ENCODE results near the gene PXN.
"Not testable (repeated sequence)": the region's sequence is repeated elsewhere in the genome, so short reads cannot be mapped to it uniquely, and the experiment has no call there.

Gene PXN

GRCh38 chr12:120262852-120263747 is 2.4 kb downstream of the PXN start:
- DNase-seq (ENCODE audit: low spot score): no peak

DNA sequence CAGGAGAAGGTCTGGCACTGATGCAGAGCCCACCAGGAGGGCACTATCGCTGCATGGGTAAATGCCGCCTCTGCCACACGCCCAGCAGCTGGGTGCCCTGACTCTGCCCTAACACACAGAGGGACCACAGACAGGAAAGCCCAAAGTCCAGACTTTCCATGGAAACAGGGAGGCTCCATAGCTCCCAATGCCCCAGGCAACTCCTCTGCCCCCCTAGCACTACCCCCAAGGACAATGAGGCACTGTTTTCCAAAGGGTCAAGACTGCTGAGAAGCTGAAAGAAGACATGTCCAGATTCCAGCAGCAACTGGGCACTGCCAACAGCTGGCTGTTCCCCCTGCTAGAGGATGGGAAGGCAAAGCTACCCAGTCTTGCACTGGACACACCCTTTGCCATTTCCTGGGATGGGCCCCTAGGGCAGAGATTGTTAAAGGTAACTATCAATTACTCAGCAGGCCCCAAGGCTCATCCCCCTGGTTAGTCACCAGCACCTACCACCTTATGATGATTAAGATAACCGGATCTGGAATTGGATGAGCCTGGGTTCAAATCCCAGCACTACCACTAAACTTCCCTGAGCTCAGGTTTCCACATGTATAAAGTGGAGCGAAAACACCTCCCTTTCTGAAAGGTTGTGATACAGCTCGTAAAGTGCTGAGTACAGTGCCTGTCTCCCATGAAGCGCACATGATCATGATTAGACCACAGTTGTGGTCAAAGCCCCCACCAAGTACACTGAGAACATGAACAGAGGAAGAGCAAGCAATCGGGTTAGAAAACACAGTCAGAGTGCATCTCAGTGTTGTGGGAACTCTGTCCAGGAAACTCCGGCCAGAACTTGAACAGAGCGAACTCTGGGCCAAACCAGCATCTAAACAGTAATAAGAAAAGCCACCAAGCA is 3.3 kb downstream of the PXN start:
- no peak for DNase-seq (ENCODE audit: low spot score)

GRCh38 chr12:120260607-120261006 is 4.9 kb downstream of the PXN start:
- DNase-seq (ENCODE audit: low spot score): no peak

- no peak for DNase-seq (ENCODE audit: low spot score)
Observed at GRCh38 chr12:120259418-120260202, 5.9 kb downstream of the PXN start.

GRCh38 chr12:120258323-120258896 is 7.1 kb downstream of the PXN start:
- DNase-seq (ENCODE audit: low spot score): no peak

DNA sequence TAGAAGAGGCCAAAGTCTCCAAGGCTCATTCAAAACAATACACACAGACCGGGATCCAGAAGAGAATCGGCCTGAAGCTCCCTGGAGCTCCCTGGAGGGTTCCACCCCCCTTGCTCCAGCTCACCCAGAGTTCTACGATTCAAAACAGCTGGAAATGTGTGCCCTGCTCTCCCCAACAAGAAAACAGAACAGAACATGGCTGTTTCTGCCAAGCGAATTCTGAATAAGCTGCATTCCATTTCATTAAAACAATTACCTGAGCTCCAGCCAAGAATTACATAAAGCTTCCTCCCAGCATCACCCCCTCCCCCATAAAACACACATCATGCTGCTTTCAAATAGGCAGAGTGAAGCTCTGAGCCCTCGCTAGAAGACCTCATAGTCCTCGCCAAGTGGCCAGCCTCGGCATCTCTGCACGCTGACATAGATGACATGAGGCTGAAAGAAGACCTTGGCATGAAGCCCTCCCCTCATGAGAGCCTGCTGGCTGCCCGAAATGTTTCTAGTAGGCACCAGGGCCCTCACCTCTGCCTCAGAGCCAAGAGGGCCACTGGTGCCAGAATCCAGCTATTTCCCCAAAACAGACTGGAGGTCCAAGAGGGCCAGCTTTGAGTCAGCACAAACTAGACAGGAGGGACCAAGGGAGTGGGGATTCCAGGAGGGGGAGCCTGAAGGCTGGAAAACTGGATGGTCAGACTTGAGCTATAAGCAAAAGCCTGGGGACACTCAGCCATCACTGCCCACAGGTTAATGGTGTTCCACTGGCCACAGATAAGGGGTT is 8.3 kb downstream of the PXN start:
- no peak for DNase-seq (ENCODE audit: low spot score)

DNA sequence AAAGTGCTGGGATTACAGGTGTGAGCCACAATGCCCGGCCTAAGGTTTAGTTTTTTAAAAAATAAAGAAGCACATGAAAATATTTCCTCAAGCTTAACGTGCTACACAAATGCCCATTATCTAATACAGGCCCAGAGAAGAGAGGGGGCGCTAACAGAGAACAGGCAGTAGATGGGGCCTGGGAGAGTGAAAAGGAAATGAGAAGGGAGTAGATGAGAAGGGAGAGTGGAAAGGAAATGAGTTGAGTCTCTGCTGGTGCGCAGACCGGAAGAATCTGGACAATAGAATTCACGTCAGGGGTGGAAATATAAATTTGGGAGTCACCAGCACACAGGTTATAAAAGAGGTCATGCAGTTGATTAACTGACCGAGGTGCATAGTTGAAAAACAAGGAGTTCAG is 10.7 kb downstream of the PXN start:
- DNase-seq (ENCODE audit: low spot score): no peak

DNA sequence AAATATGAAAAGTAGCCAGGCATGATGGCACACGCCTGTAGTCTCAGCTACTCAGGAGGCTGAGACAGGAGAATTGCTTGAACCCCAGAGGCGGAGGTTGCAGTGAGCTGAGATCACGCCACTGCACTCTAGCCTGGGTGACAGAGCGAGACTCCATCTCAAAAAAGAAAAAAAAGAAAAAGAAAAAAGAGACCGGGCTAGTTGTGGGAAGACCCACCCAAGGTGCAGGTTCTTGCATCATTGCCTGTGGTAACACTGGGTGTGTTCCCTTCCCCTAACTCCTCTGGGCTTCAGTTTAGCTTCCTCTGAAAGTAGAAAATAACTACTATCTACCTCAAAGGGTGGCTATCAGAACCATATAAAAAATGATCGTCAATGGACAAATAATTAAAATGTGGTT is 12.2 kb downstream of the PXN start:
- DNase-seq (ENCODE audit: low spot score): not testable (repeated sequence)

- no peak for DNase-seq (ENCODE audit: low spot score)
Observed at GRCh38 chr12:120252071-120252906, 13.2 kb downstream of the PXN start.

GRCh38 chr12:120251364-120252070 is 14.0 kb downstream of the PXN start:
- not testable (repeated sequence) for DNase-seq (ENCODE audit: low spot score)

- no peak for DNase-seq (ENCODE audit: low spot score)
Observed at GRCh38 chr12:120249875-120250795, 15.4 kb downstream of the PXN start.

GRCh38 chr12:120249266-120249874 is 16.2 kb downstream of the PXN start:
- DNase-seq (ENCODE audit: low spot score): no peak

GRCh38 chr12:120247621-120248030 is 17.9 kb downstream of the PXN start:
- DNase-seq (ENCODE audit: low spot score): no peak

DNA sequence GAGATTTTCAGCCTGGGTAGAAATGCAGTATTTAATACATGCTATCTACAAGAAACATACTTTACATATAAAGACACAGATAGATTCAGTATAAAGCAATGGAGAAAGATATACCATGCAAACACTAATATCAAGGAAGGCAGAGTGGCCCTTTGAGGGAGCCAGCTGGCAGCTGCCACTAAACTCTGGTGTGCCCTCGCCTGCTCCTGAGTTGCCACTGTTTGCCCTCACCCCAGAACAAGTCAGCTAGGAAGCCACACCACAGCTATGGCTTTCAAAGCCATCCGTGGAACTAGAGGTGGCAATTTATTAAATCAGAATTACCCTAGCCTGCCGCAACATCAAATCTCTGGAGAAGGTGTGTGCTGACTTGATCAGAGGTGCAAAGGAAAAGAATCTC is 18.3 kb downstream of the PXN start:
- DNase-seq (ENCODE audit: low spot score): no peak

DNA sequence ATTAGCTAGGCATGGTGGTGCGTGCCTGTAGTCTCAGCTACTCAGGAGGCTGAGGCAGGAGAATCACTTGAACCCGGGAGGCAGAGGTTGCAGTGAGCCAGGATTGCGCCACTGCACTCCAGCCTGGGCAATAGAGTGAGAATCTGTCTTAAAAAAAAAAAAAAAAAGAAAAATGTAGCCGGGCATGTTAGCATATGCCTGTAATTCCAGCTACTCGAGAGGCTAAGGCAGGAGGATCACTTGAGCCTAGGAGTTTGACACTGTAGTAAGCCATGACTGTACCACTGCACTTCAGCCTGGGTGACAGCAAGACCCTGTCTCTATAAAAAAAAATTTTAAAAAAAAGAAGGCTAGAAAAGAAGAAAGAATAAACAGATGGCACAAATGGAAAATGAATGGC is 18.8 kb downstream of the PXN start:
- DNase-seq (ENCODE audit: low spot score): not testable (repeated sequence)

DNA sequence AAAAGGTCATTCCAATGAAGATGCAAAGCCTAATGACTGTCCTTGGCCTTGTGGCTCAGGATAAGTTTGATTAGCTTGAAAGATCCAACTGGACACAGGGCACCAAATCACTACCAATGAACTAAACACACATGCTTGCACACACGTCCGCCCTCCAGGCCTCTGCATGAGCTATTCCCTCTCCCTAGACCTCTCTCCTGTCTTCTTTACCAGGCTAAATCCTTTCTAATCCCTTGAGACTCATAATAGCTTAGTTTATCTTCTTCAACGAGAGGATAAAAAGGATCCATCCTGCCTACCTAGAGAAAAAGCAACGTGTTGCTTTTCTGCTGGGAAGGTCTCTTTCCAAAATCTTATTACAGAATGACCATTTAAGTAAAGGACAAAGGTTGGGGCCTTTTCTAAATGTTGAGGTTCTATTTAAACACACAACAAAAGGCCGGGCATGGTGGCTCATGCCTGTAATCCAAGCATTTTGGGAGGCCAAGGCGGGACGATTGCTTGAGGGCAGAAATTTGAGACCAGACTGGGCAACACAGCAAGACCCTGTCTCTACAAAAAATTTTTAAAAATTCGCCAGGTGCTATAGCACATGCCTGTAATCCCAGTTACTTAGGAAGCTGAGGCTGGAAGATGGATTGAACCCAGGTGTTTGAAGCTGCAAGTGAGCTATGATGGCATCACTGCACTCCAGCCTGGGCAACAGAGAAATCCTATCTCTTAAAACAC is 22.4 kb downstream of the PXN start:
- DNase-seq (ENCODE audit: low spot score): no peak

Data from SK-N-DZ (cell line).